HG03460 (cell line): ENCODE measurements around the gene AASDH.

Source experiments
- ATAC-seq: cut with Tn5 transposase; IDR thresholded peaks from one replicate; pipeline ENCODE4 v1.9.1; 2021; ENCODE audit not compliant: unreplicated experiment

The AASDH gene

DNA sequence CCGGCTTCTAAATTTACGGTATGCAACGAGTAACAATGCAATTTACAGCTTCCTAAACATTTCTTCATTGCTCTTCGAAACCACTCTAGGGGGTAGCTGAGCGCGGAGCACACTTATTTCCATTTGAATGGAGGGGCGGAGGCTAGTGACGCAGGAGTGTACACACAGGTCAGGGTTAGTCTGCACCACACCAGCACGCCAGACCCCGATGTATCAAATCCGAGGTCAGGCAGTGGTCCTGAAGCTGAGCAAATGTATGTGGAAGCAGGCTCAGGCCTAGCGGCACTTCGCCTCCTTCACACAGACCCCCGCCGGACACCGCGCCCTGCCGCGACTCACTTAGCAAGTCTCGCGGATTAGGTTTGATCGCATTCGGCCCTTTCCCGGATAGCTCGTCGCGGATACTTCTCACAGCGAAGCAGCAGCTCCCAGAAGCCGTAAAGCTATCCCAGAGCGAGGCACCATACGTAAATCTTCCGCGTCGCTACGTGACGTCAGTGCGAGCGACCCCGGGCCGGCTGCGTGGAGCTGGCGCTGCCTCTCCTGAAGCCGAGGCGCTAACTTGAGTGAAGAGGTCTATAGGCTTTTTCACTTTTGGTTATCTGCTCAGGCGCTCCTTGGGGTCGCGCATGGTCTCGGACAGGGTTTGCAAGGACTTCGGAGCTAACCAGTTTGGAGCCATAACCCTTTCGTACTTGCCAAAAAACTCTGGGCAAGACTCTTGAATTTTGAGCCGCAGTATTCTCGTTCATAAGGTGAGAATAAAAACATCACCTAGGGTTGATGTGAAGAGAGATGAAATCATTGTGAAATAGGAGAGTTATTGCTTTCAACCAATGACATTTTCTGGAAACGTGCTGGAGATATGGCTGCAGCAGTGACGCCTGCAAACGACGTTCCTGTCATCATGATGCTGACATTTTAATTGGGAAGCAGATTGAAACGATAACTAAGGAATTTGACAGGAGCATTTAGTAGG, at the start of gene AASDH:
Gene AASDH, minus strand, starts transcription at position 469 of the 979 bp plus-strand sequence. CDS start 3,192 bp downstream, outside the sequence.
- ATAC-seq = peak; percentile 95

DNA sequence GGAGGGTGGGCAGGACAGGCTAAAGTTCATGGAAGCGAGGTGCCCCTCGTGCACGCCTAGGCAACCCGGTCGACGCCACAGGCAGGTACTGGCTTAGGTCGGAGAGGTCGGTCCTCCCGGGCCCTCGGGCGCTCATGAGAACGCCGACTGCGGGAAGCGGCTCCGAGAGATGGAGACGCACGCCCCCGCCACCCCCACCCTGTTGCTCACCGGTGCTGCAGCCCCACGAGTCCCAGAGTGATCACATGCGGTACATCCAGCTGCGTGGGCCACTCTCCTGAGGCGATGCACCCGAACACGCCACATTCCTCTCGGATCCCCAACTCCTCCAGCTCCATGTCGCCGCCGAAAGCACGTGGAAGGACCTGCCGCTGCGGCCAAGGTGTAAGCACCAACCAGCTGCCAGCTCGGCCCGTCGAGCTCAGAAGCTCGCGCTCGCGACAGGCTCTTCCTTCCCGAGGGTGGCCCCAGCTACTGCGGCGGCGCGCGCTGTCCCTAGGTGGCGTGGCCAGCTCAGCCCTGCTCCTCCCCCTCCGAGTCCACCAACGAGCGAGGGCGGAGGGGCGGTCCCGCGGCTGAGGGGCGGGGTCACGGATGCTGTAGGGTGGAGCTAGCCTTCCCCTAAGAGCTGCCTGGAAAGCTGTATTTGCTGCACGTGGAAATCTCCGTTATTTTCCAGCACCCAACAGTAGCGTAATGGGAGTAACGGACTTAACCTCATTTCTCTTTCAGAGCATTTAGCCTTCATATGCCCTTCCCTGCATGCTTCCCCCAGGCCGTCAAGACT, 48.0 kb upstream of the AASDH start, which contains the start of gene PPAT:
Gene PPAT, minus strand, starts transcription at position 476 of the 787 bp plus-strand sequence. Its CDS starts 138 bp downstream, at position 338.
- ATAC-seq = peak; percentile 75

- ATAC-seq = peak; percentile 18
Observed at GRCh38 chr4:56434599-56435139, 47.4 kb upstream of the AASDH start.

DNA sequence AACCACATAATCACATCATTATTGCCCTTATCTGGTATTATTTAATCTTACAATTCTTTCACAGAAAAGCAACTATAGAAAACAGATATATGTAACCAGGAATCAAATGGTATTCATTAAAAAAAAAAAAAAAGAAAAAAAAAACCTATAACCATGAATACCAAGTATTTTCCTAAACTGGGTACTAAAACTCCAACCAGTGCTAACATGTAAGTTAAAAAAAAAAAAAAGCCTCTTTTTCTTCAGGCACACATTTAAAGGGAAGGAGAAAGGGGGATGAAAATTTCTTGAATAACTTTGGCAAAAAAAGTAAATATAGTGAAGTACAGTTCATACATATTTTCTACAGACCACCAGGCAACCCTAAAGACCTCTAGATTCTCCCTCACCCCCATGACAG, 46.0 kb upstream of the AASDH start:
- no peak for ATAC-seq

DNA sequence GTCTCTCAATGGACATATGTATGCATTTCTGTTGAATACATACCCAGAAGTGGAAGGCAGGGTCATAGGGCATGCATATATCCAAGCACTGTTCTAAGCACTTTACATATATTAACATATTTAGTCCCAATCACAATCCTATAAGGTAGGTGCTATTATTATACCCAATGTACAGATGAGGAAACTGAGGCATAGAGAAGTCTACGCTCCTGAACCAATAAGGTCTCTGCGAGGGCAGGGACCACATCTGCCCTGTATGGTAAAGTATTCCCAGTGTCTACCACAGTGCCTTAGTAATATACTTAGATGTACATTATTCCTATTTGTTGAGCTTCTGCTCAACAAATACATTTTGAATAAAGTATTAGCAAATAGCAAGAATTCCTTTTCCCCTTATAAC, 42.9 kb upstream of the AASDH start:
- ATAC-seq = no peak

DNA sequence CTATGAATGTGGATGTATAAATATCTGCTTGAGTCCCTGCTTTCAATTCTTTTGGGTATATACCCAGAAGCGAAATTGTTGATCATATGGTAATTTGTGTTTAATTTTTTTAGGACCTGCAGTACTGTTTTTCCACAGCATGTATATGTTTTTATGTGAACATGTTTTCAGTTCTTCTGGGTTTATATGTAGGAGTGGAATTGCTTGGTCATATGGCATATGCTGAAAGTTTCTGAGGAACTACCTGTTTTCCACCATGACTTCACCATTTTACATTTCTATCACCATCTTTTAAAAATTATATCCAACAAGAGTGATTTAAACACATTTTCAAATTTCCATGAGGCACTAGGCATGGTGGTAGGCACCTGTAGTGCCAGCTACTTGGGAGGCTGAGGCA, 39.9 kb upstream of the AASDH start:
- no peak for ATAC-seq

DNA sequence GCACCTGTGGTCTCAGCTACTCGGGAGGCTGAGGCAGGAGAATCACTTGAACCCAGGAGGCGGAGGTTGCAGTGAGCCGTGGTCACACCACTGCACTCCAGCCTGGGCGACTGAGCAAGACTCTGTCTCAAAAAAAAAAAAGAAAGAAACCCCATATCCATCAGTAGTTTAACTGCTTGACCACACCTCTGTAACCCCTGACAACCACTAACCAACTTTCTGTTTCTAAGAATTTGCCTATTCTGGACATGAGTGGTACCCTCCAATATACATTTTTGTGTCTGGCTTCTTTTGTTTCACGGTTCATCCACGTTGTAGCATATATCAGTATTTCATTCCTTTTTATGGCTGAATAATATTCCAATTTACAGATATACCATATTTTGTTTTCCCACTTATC, 39.0 kb upstream of the AASDH start:
- ATAC-seq = peak; percentile 78

DNA sequence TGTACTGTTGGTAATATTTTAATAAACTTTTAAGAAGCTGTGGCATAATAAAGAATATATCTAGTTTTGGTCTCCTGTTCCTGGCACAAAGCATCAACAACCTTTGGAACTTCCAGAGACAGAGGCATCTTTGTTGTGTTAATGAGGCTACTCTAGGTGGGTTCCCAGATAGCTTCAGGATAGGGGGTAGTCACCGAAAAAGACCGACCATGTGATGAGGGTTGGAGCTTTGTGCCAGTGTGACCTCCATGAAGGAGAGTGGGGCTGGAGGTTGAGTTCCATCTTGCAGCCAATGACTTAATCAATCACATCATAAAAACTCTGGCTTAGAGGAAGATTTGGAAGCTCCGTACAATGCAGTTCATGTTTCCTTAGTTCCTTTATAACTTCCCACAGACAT, 38.2 kb upstream of the AASDH start:
- no peak for ATAC-seq

GRCh38 chr4:56424697-56425514, 37.6 kb upstream of the AASDH start:
- no peak for ATAC-seq

- no peak for ATAC-seq
Observed at GRCh38 chr4:56424176-56424575, 36.9 kb upstream of the AASDH start.

GRCh38 chr4:56417396-56417795, 30.1 kb upstream of the AASDH start:
- ATAC-seq = no peak

GRCh38 chr4:56416349-56416748, 29.1 kb upstream of the AASDH start:
- no peak for ATAC-seq

GRCh38 chr4:56414135-56414670, 26.9 kb upstream of the AASDH start:
- ATAC-seq = no peak

DNA sequence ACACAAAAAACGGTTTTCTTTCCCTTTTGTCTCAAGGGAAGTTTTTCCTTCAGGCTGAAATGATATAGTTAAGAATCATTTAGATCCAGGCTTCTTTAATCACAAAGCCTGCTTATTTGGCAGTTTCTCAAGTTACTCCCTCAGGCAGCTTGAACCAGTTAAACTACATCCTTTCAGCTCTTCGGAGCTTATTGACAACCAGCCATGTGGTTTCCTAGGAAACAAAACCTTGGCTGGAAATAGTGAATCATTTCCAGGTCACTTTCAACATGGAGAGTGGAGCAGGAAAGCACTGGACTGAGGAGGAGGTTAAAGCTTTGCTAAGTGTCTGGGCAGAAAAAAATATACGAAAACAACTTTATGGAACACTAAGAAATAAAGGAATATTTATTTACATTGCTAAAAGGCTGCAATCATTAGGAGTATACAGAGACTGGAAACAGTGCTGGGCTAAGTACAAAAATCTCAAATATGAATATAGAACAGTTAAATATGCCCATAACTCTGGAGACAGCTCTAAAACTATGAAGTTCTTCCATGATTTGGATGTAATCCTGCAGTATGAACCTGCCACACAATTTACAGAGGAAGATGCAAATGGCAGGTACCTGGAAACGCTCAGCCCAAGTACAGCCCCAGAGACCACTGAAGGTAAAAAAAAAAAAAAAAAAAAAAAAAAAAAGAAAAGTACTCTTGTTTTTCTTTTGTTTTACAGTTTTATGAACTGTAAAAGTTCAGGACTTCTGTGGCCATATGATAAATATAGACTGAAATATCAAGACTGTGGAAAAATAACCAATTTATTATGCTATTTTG, 23.2 kb upstream of the AASDH start:
- no peak for ATAC-seq

GRCh38 chr4:56409511-56410090, 22.3 kb upstream of the AASDH start:
- ATAC-seq = no peak

GRCh38 chr4:56408978-56409377, 21.7 kb upstream of the AASDH start:
- no peak for ATAC-seq

GRCh38 chr4:56406151-56406550, 18.9 kb upstream of the AASDH start:
- ATAC-seq = no peak

DNA sequence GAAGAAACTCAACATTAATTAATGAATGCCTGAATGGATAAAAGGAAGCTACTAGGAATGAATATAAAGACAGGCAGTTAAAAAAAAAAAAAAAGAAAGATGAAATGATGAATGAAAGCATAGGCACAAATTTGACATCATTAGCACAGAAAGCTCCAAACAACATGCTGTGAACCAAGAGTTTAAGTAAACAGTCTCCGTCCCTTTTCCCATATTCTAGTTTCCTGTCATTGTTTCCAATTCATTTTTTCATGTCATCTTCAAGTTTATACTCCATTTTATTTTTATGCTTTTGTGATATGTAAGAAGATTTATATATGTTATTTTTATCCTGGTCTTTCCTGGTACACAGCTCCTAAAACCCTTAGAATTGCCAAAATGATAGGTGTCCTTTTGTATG, 17.7 kb upstream of the AASDH start:
- no peak for ATAC-seq

DNA sequence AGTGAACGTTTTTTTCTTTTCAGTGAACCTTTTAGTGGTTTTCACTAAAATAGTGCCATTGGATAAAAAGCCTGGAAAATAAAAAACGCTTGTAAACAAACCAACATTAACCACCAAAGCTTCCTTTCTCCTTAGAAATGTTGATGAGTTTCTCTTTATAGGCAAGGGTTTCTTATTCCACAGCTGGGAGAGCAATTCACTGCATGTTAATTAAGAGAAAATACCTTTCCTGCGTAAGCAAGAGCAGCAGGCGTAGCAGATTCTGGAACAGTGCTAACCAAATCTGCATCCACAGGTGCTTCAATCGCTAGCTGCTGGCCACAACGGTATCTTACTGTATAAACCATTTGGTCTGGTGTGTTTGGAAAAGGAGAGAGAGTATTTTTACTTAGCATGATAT, 13.3 kb upstream of the AASDH start:
- no peak for ATAC-seq
